ENCODE results near the gene PLXNB3.
"Not testable (repeated sequence)": the region's sequence is repeated elsewhere in the genome, so short reads cannot be mapped to it uniquely, and the experiment has no call there.

Gene PLXNB3

DNA sequence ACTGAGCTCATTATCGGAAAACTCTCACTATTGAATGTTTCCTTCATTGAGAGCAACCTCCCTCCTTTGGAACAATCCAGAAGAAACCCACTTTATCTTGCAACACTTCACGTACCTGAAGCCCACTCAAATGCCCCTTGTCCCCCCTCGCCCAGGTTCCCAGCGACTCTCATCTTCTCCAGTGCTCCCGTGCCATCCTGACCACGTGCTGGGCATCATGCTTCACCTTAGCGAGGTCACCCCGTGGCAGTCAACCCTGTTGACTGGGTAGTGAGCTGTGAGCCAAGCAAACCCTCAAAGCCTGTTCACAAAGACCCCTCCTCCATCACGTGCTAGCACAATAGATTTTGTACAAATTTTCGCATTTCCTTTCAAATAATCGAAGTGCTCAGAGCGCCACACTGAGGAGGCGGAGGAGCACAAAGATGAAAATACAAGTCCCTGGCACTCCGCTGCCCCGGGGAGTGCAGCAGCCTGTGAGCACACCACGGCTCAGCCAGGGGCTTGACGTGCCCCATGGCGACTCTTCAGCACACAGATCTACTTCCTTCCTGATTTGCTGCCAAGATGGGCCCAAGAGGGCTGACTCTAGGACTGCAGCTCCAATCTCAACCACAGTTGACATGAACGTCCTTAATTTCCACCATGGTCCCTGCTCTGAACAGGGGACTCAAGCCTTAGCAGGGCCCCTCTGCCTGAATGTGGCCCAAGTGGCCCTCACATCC lies 50.7 kb downstream of the PLXNB3 start:
- DNase-seq (ENCODE audit: low read depth, low spot score): no peak

DNA sequence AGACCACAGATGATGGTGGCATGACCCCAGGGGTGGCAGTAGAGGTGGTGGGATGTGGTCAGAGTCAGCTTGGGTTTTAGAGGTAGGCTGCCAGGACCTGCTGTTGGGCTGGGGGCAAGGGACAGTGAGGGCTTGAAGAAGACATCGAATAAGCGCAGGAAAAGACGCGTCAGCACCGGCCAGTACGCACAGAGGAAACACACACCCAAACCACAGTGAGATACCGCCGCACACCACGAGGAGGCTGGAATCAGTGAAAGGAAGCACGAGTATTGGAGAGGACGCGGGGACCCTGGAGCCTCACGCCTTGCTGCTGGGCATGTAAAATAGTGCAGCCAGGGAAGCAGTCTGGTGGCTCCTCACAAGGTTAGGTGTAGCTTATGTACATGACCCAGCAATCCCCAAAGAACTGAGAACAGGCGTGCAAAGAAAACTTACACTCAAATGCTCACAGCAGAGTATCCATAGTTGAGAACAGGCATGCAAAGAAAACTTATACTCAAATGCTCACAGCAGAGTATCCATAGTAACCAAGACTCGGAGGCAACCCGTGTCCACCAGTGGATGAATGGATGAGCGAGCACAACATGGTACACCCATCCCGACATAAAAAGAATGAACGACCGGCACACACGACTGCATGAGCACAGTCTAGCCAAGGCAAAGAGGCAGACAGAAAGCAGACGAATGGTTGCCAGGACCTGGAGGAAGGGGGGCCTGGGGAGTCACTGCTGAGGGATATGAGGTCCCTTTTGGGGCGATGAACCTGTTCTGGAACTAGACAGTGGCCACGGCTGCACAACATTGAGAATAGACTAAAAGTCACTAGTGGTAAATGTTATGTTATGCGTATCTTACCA lies 53.0 kb downstream of the PLXNB3 start:
- no peak for DNase-seq (ENCODE audit: low read depth, low spot score)

- DNase-seq (ENCODE audit: low read depth, low spot score): not testable (repeated sequence)
Observed at GRCh38 chrX:153818064-153818463, 54.0 kb downstream of the PLXNB3 start.

- DNase-seq (ENCODE audit: low read depth, low spot score): no peak
Observed at GRCh38 chrX:153818571-153819383, 54.7 kb downstream of the PLXNB3 start.

DNA sequence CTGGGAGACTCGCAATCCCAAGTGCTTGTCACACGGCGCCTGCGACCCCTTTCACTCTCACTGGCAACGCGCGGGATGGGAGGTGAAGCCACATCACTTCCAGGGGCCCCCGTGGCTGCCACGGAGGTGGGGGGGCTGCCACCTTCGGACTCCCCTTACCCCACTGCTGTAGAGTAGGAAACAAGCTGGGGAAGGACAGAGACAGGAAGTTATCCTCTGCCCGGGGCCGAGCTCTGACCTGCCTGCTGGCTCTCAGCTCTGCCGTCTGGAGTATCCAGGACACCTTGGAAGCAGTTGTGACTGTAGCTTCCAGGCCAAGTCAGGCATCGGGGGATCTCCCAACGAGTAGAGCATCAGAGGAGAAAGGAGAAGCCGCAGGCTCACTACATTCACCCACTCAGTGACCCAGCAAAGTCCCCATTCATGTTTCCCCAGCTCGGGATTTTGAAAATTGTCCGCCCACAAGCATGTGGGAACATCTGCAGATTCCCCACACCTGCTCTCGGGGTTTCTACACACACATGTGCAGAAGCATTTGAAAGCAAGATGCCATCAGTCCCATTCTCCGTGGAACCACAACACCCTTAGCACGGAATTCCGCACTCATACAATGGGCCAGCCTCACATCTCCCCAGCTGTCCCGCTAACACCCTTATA lies 55.5 kb downstream of the PLXNB3 start:
- no peak for DNase-seq (ENCODE audit: low read depth, low spot score)

DNA sequence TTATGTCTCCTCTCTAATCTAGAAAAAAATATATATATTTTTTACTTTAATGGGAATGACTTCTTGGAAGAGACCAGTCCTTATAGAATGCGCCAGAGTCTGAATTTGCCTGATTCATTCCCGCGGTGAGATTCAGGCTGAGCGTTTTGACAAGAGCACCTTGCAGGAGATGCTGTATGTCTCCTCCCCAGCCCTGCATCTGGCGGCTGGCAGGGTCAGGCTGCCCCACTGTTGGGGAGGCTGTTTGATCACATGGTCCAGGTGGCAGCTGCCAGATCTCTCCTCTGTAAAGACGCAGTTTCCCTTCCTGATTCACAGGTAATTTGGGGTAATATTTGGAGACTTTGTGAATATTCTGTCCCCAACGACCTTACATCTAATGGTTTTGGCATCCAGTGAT lies 56.6 kb downstream of the PLXNB3 start:
- no peak for DNase-seq (ENCODE audit: low read depth, low spot score)

DNA sequence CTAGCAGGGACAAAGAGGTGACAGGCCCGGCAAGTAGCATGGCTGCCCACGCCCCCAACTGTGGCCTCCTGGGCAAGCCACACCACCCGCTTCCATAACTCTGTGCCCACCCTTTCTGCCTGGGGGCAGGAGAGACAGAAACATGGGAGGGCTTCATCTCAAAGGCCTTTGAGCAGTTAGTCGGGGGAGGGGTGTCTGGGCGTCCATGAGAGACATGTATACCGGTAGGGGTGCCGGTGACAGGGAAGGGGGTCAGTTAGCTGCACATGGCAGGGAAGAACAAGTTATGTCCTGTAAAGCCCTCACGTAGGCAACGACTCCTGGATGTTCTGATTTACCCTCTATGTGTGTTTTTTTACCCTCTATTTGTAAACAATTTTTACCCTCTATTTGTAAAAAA lies 57.0 kb downstream of the PLXNB3 start:
- no peak for DNase-seq (ENCODE audit: low read depth, low spot score)

DNA sequence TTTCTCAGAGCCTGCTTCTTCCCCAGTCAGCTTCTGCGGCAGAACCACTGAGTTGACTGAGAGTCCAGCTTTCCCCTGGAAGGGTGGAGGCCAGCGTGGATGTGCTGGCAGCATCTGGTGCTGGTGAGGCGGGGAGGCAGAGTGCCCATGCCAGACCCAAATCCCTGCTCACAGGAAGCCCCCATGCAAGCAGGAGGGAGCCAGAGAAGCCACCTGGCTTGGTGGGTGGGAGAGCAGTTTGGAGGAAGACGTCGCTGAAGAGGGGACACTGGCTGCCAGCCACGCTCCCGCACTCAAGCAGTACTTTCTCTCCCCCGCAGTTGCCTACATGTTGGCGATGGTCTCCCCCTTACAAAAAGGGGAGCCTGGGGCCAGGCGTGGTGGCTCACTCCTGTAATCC lies 60.3 kb downstream of the PLXNB3 start:
- DNase-seq (ENCODE audit: low read depth, low spot score): no peak

DNA sequence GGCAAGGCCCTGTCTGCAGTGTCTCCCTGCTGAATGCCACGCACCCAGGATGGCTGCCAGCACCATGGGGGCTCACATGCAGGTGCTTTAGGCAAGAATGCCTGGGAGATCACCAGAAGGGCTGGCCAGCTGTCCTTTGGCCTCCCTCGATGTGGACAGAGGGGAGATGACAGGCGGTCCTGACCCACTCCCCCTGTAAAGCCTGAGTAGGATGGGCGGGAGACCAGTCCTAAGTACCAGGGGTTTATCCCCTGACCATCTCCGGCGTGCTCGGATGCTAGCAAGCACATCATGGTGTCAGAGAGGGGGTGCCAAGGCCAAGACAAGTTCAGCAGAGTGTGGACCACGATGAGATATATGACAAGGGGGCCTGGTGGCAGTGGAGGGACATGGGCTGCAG lies 61.0 kb downstream of the PLXNB3 start:
- no peak for DNase-seq (ENCODE audit: low read depth, low spot score)
